HEK293T (cell line): ENCODE data around the gene LMAN2.
A peak's percentile ranks its signal among the peaks of the same experiment; 100 is the strongest.

ENCODE experiments used
- CTCF ChIA-PET: fragments of 350-600 bp; formaldehyde crosslinking; extraction: SDS; loops from one replicate; lab custom pipeline; 2021; ENCODE audit warnings: antibody characterized with exemption, inconsistent platforms; lab: Yijun Ruan, JAX
- POLR2A ChIA-PET: fragments of 350-600 bp; formaldehyde crosslinking; extraction: SDS; loops from one replicate; lab custom pipeline; 2020; ENCODE audit warnings: antibody characterized with exemption, inconsistent platforms; lab: Yijun Ruan, JAX
- DNase-seq: peaks from one replicate; pipeline ENCODE4 v3.0.0; 2012; ENCODE audit warnings: mixed read lengths; ENCODE audit errors: extremely low spot score
- ARNT ChIP-seq: fragments of 450-650 bp; IDR thresholded peaks from 2 replicates; pipeline ENCODE4 v1.6.1; 2017; ENCODE audit warnings: mild to moderate bottlenecking
- BHLHE40 ChIP-seq: fragments of 450-650 bp; IDR thresholded peaks from 2 replicates; pipeline ENCODE4 v1.6.1; 2016; ENCODE audit warnings: mild to moderate bottlenecking, moderate library complexity, borderline replicate concordance
- CTBP1 ChIP-seq: fragments of 450-650 bp; IDR thresholded peaks from 2 replicates; pipeline ENCODE4 v1.6.1; 2016; ENCODE audit warnings: borderline replicate concordance
- ELF4 ChIP-seq: fragments of 450-650 bp; IDR thresholded peaks from 2 replicates; pipeline ENCODE4 v1.6.1; 2017; ENCODE audit warnings: antibody characterized with exemption
- FOXA1 ChIP-seq: fragments of 450-650 bp; IDR thresholded peaks from 2 replicates; pipeline ENCODE4 v1.6.1; 2016; ENCODE audit warnings: mild to moderate bottlenecking
- FOXK2 ChIP-seq: fragments of 450-650 bp; IDR thresholded peaks from 2 replicates; pipeline ENCODE4 v1.6.1; 2016; ENCODE audit warnings: mild to moderate bottlenecking
- FOXM1 ChIP-seq: fragments of 450-650 bp; IDR thresholded peaks from 2 replicates; pipeline ENCODE4 v1.6.1; 2017; ENCODE audit warnings: mild to moderate bottlenecking, borderline replicate concordance
- HDGF ChIP-seq: fragments of 450-650 bp; IDR thresholded peaks from 2 replicates; pipeline ENCODE4 v1.6.1; 2017; ENCODE audit warnings: antibody characterized with exemption, borderline replicate concordance
- L3MBTL2 ChIP-seq: fragments of 450-650 bp; conservative IDR thresholded peaks from 2 replicates; pipeline ENCODE4 v1.6.1; 2016; ENCODE audit warnings: mild to moderate bottlenecking
- LEF1 ChIP-seq: fragments of 450-650 bp; IDR thresholded peaks from 2 replicates; pipeline ENCODE4 v1.6.1; 2017; ENCODE audit warnings: mild to moderate bottlenecking, borderline replicate concordance
- NFRKB ChIP-seq: fragments of 450-650 bp; IDR thresholded peaks from 2 replicates; pipeline ENCODE4 v1.6.1; 2016; ENCODE audit warnings: mild to moderate bottlenecking, moderate library complexity
- SP1 ChIP-seq: fragments of 450-650 bp; IDR thresholded peaks from 2 replicates; pipeline ENCODE4 v1.6.1; 2017
- SUZ12 ChIP-seq: fragments of 450-650 bp; IDR thresholded peaks from 2 replicates; pipeline ENCODE4 v1.6.1; 2016; ENCODE audit warnings: mild to moderate bottlenecking
- TARDBP ChIP-seq: fragments of 450-650 bp; IDR thresholded peaks from 2 replicates; pipeline ENCODE4 v1.6.1; 2016
- ZNF384 ChIP-seq: fragments of 450-650 bp; IDR thresholded peaks from 2 replicates; pipeline ENCODE4 v1.6.1; 2016
- TF ChIP-seq, protein P1 (sequence below): fragments of 450-650 bp; IDR thresholded peaks from 2 replicates; pipeline ENCODE4 v1.6.1; 2016

LMAN2 gene

DNA sequence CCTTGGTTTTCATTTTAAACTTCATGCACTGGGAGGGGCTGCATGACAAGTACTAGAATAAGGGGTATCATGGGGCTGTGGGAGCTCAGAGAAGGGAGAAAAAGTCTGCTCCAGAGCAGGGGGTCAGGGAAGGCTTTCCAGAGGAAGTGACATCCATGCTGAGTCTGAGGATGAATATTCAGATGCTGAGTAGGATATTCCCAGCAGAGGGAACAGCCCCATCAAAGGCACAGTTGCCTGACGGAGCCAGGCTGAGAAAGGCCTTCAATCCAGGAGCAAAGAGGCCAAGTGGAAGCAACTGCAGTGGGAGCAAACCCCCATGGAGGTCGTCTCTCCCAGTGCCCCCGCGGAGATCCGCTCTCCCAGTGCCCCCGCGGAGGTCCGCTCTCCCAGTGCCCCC is 44.6 kb upstream of the LMAN2 start:
- no peak for TF ChIP-seq CTBP1
- no peak for TF ChIP-seq HDGF
- no peak for TF ChIP-seq SP1
- TF ChIP-seq FOXA1, result no peak
- TF ChIP-seq FOXK2, result no peak
- TF ChIP-seq TARDBP, result no peak
- no peak for TF ChIP-seq LEF1
- TF ChIP-seq ELF4, result no peak
- TF ChIP-seq ZNF384, result no peak
- no peak for TF ChIP-seq FOXM1
- TF ChIP-seq BHLHE40, result no peak
- TF ChIP-seq NFRKB, result no peak
- TF ChIP-seq, protein P1, sequence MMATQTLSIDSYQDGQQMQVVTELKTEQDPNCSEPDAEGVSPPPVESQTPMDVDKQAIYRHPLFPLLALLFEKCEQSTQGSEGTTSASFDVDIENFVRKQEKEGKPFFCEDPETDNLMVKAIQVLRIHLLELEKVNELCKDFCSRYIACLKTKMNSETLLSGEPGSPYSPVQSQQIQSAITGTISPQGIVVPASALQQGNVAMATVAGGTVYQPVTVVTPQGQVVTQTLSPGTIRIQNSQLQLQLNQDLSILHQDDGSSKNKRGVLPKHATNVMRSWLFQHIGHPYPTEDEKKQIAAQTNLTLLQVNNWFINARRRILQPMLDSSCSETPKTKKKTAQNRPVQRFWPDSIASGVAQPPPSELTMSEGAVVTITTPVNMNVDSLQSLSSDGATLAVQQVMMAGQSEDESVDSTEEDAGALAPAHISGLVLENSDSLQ, result no peak
- TF ChIP-seq L3MBTL2, result no peak
- DNase-seq, result no peak
- POLR2A ChIA-PET, result no interaction called here
- CTCF ChIA-PET, result no interaction called here

DNA sequence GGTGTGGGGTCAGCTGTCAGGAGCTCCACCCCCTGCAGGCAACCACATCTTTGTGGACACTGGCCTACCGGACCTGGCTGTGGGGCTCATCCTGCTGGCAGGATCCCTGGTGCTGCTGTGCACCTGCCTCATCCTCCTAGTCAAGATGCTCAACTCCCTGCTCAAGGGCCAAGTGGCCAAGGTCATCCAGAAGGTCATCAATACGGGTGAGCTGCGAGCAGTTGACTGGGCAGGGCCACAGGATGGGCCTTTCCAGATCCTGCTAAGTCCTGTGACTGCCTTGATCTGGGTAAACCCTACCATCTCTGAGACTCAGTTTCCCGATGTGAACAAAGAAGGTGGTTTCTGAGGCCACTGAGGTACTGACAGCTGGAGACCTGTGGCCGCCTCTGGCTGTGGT is 42.5 kb upstream of the LMAN2 start:
- no peak for DNase-seq

DNA sequence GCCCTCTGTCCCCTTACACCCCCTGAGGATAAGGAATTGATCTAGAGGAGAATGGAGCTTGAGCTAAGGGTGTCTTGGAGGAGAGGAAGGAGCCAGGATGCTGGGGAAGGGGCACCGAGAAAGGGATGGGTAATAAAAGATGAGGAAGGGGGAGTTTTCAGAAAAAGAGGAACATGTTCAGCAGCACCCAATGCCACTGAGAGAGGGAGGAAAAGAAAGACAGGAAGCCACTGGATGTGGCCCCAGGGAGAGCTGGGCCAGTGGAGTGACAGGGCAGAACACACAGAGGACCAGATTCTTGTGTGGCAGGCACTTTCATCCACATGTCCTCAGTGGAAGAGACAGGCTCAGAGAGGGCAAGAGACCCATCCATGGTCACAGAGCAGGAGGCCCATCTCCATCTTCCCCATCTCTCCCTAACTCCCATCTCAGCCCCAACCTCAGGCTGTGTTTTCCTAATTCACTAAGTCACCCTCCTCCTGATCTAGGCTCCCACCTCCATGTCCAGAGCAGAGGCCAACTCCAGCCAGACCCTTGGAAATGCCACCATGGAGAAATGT is 41.8 kb upstream of the LMAN2 start:
- TF ChIP-seq FOXM1 (no peak), BHLHE40 (no peak), SP1 (no peak), NFRKB (no peak), LEF1 (no peak), ELF4 (no peak), FOXA1 (no peak), L3MBTL2 (no peak), FOXK2 (no peak), ZNF384 (no peak), ARNT (no peak), CTBP1 (no peak), SUZ12 (no peak), TARDBP (no peak), HDGF (no peak)
- TF ChIP-seq, protein P1, result no peak
- no peak for DNase-seq
- ChIA-PET POLR2A (interaction anchor here (1.1 kb wide), 1 partner anchor 9 kb away, joined by 3 read pairs; no protein-coding TSS in a partner anchor), CTCF (interaction anchor here (0.8 to 1.7 kb wide), 4 partner anchors 9 to 62 kb away, joined by 3 to 8 read pairs (median 5); no protein-coding TSS in a partner anchor)

More for the DNA sequence above, 42.5 kb upstream of the LMAN2 start:
- ChIA-PET POLR2A (no interaction called here), CTCF (interaction anchor here (1.4 kb wide), 1 partner anchor 8 kb away, joined by 5 read pairs; no protein-coding TSS in a partner anchor)
- TF ChIP-seq ARNT (no peak), FOXM1 (no peak), L3MBTL2 (no peak), BHLHE40 (no peak), NFRKB (no peak), FOXA1 (no peak), ELF4 (no peak), TARDBP (no peak)
- TF ChIP-seq, protein P1, result no peak

DNA sequence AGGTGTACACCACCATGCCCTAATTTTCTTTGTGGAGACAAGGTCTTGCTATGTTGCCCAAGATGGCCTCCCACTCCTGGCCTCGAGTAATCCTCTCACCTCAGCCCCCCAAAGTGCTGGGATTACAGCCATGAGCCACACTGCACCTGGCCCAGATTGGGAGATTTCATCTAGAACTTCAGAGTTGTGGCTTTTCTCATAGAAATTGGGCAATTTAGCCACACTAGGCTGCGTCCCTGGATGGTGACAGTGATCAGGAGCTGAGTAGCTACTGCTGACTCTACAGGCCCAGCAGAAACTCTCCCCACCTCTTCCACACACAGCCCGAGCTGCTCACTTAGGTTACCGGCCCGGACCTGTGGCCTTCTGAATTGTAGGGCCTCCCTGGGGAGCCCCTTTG is 41.3 kb upstream of the LMAN2 start:
- ChIA-PET POLR2A (interaction anchor here (1.1 kb wide), 1 partner anchor 10 kb away, joined by 3 read pairs; no protein-coding TSS in a partner anchor), CTCF (interaction anchor here (1.0 to 1.7 kb wide), 3 partner anchors 10 to 22 kb away, joined by 5 to 8 read pairs (median 5); no protein-coding TSS in a partner anchor)
- no peak for TF ChIP-seq FOXA1
- TF ChIP-seq SP1, result no peak
- no peak for DNase-seq

GRCh38 chr5:177390363-177391300 is 39.2 kb upstream of the LMAN2 start:
- POLR2A ChIA-PET, result interaction anchor here (0.9 to 1.5 kb wide), 8 partner anchors 12 to 110 kb away, joined by 3 to 15 read pairs (median 6); partner anchors contain the start of gene MXD3
- DNase-seq, result peak; percentile 96
- TF ChIP-seq L3MBTL2, result peak; percentile 73
- 0 out of 2 replicates have a peak, but pooled peaks have one; percentile 35 for TF ChIP-seq LEF1
- 0 out of 2 replicates have a peak, but pooled peaks have one; percentile 30 for TF ChIP-seq ARNT
- no peak for TF ChIP-seq TARDBP
- CTCF ChIA-PET, result interaction anchor here (0.6 to 4.1 kb wide), 21 partner anchors 9 to 125 kb away, joined by 3 to 56 read pairs (median 5); partner anchors contain the start of genes LMAN2 and PRR7
